HG03135 (cell line): ENCODE results near the gene FAM90A1.
A peak's percentile ranks its signal among the peaks of the same experiment; 100 is the strongest.
"Not testable (repeated sequence)": the region's sequence is repeated elsewhere in the genome, so short reads cannot be mapped to it uniquely, and the experiment has no call there.

Source experiments
- ATAC-seq: cut with Tn5 transposase; IDR thresholded peaks from one replicate; pipeline ENCODE4 v1.9.1; 2021; ENCODE audit warnings: mild to moderate bottlenecking, moderate library complexity; ENCODE audit not compliant: unreplicated experiment

FAM90A1 gene, protein sequence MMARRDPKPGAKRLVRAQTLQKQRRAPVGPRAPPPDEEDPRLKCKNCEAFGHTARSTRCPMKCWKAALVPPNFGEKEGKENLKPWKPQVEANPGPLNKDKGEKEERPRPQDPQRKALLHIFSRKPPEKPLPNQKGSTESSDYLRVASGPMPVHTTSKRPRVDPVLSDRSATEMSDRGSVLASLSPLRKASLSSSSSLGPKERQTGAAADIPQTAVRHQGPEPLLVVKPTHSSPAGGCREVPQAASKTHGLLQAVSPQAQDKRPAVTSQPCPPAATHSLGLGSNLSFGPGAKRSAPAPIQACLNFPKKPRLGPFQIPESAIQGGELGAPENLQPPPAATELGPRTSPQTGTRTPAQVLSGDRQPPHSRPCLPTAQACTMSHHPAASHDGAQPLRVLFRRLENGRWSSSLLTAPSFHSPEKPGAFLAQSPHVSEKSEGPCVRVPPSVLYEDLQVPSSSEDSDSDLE

DNA sequence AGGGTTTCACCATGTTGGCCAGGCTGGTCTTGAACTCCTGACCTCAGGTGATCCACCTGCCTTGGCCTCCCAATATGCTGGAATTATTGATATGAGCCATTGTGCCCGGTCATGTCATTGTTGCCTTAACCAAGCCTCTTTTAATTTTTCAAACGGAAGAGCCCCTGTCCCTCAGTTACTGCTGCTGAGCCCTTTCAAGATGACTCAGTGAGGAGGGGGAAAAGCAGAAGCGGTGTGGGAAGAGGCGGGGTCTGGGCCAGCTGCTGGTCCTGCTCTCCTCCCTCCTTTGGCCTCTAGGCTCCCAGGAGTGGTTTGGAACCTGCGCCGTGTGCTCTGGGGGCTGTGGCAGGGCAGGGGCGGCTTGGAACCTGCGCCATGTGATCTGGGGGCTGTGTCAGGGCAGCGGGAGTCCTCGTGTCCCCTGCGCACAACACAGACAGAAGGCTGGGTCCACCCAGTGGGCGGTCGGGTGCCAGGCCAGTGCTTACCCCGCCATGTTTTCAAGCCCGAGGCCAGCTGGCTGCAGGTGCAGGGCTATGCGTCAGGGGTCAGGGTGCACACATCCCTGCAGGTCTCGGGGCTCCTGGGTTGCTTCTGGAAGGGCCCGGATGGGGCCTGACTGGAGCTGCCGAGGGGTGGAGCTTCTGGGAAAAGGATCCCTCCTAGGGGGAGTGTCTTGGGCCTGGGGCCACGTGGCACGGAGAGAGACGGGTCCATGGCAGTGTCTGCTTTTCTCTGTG lies at the start of gene FAM90A1:
FAM90A1 (minus strand) TSS at position 627 of the 740 bp plus-strand sequence. CDS start 2,786 bp downstream, outside the sequence.
- not testable (repeated sequence) for ATAC-seq

DNA sequence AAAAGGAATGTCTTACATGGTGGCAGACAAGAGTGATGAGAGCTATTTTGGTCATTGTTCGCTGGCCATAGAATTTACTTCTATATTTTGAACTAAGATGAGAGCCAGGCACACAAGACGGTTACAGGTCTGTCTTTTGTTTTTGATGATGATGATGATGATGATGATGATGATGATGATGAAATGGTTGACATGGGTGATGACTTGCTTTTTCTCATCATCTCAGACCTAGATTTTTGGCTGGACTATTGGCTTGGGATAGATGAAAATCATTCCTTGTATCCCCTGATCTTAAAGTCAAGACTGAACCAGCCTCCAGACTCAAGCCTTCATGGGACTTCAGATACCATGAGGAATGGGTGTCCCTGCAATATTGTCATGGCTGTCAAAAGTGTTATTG lies 49.0 kb upstream of the FAM90A1 start:
- not testable (repeated sequence) for ATAC-seq

DNA sequence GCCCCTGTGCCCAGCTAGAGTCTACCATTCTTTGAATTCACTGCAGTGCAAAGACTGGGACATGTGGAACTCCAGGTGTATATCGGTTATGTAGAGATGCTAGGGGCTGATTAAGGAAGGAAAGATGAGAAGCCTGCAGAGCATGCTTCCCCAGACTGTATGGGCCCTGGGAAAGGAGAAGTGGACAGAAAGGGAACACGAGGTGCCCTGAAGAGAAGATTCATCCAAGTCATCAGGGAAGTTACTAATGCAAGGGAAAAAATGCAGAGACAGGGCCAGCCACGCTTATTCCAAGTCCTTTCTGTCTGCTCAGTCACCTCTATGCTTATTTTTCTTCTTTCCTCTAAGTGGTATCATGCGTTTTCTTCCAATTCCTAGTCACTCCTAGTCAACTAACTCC lies 39.3 kb upstream of the FAM90A1 start:
- ATAC-seq: not testable (repeated sequence)

DNA sequence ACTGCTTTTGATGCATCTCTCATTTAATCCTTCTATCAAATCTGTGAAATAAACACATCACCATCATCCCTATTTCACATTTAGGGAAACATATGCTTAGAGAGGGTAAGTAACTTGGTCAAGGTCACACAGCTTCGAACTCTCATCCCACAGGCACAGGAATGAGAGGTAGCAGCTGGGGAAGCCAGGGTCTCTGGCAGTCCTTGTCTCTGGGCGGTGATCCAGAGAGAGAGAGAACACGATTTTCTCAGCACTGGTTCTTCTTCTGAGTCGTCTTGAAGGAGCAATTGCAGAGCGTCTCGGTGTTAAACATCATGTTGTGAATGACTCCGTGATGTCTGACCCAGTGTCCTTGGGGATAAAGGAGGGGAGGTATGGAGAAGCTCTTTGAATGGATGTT lies 36.8 kb upstream of the FAM90A1 start:
- ATAC-seq: not testable (repeated sequence)

DNA sequence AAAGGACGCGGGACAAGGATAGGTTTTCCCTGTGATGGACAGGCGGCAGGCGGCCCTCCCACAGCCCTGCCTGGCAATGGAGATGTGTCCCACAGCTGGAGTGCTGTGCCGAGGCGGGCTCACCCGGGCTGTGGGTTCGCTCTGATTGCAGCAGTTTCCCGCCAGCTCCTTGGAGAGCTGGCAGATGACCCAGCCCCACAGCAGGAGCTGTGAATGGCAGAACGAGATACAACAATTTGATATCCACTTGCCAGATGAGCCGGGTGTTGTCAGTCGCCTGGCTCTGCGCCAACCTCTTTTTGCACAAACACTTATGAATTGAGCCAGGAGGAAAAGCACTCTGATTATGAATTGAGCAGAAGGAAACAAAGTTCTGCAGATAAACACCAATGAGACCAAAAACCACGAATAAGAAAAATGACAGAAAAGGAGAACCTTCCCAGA lies 33.7 kb upstream of the FAM90A1 start:
- ATAC-seq: not testable (repeated sequence)

DNA sequence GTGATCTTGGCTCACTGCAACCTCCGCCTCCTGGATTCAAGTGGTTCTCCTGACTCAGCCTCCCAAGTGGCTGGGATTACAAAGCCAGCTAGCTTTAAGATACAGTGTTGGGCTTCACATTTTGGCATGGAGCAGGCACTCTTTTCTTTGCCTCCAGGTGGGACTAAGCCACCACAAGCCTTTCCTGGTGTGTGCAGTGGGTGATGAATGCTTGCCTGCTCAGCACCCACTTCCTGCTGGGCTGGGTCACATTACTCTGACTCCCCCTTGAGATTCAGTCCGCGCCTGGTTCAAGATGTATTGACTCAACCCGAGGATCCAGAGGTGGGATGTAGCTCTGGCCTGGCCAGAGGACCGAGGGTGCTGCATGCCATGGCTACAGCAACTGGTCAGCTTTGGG lies 28.9 kb upstream of the FAM90A1 start:
- not testable (repeated sequence) for ATAC-seq

DNA sequence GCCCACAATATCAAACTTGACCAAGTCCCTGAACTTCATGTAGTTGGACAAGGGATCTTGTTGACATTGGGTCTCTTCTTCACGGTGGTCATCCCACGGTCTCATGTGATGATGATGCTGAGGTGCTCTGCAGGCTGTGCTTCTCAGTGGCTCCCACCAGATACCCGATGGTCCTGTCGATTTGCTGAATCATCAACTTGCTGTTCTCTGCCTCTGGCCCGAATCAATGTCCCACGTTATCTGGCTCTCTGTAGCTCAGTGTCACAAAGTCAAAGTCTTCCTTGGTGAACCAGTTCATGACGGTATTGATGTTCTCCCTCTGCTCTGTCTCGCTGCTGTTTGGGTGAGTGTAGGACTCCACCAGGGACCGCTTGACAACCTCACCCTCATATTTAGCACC lies 27.3 kb upstream of the FAM90A1 start:
- ATAC-seq: not testable (repeated sequence)

DNA sequence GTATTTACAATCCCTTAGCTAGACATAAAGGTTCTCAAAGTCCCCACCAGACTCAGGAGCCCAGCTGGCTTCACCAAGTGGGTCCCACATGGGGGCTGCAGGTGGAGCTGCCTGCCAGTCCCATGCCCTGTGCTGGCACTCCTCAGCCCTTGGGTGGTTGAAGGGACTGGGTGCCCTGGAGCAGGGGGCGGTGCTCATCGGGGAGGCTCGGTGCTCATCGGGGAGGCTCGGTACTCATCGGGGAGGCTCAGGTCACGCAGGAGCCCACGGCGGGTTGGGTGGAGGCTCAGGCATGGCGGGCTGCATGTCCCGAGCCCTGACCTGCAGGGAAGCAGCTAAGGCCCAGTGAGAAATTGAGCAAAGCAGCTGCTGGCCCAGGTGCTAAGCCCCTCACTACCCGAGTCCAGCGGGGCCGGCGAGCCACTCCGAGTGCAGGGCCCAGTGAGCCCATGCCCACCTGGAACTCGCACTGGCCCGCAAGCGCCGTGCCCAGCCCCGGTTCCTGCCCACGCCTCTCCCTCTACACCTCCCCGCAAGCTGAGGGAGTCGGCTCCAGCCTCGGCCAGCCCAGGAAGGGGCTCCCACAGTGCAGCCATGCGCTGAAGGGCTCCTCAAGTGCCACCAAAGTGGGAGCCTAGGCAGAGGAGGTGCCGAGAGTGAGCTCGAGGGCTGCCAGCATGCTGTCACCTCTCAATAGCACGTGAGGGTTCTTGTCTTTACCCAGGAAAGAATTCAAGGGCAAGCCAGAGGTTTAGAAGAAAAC lies 24.8 kb upstream of the FAM90A1 start:
- not testable (repeated sequence) for ATAC-seq

DNA sequence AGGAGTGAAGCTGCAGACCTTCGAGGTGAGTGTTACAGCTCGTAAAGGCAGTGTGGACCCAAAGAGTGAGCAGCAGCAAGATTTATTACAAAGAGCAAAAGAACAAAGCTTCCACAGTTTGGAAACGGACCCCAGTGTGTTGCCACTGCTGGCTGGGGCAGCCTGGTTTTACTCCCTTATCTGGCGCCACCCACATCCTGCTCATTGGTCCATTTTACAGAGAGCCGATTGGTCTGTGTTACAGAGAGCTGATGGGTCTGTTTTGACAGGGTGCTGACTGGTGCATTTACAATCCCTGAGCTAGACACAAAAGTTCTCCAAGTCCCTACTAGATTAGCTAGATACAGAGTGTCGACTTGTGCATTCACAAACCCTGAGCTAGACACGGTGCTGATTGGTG lies 24.2 kb upstream of the FAM90A1 start:
- not testable (repeated sequence) for ATAC-seq

DNA sequence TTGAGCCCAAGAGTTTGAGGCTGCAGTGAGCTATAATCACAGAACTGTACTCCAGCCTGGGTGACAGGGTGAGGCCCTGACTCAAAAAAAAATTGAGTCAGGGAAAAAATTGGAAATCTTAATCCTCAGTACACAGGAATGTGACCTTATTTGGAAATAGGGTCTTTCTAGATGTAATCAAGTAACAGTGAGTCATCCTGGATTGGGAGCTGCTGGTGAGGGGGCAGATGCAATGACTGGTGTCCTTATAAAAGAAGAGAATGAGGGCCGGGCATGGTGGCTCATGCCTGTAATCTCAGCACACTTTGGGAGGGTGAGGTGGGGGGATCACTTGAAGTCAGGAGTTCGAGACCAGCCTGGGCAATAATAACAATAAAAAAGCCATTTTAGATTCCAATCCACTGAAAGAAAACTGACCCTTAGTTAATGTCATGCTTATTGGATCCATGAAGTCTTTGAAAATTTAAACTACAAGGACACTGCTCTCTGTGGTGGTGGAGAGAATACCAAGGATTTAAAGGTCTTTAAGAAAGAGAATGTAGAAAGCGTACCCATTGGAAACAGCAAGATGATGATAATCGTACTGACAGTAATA lies 19.6 kb upstream of the FAM90A1 start:
- not testable (repeated sequence) for ATAC-seq

DNA sequence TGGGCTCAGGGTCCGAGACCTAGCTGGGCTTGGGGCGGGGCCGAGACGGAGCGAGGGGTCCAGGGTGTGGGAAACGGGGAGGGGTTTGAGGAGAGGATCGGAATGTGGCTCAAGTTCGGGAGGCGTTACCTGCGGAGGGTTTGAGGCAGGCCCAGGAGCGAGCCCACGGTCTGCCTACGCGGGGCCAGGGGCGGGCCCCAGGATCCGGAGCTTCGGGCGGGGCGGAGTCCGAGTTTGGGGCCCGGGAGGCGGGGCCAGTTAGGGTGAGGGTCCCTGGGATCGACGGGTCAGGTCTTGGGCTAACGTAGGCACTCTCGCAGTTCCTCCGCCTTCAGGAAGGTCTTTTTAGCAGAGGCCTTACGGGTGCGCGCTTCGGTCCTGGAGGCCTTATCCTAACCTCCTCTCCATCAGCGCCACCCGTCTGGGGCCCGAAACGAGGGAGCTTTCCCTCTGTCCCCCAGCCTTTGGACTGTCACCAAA lies 16.3 kb upstream of the FAM90A1 start:
- not testable (repeated sequence) for ATAC-seq

DNA sequence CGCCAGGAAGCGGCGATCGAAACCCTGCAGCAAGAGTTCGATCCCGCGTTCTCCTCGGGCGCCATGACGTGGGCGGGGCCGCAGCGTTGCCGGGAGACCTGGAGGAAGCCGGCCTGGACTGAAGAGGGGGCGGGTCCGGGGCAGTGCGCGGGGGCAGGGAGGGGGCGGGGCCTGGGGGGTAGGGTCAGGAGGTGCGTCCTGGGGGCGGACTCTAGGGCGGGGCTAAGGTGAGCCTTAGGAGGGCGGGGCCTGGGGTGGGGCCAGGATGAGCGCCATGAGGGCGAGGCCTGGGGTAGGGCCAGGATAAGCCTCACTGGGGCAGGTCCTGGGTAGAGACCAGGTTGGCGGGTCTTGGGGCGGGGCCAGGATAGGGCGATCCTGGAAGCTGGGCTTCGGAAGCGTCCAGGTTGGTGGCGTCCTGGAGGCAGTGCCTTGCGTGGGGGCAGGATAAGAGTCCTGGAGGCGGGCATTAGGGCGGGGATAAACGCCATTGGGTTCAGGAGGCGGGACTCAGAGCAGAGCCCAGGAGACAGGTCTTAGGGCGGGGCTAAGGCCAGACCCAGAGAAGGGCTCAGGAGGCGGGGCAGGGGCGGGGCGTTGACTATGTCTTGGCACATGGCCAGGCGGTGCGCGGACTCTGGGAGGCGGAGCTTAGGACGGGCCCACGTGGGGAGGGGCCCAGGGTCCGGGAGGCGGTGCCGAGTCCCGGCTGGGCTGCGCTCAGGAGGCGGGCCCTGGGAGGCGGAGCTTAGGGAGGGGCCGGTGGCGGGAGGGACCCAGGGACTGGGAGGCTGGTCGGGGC lies 15.7 kb upstream of the FAM90A1 start:
- ATAC-seq: peak; percentile 93

DNA sequence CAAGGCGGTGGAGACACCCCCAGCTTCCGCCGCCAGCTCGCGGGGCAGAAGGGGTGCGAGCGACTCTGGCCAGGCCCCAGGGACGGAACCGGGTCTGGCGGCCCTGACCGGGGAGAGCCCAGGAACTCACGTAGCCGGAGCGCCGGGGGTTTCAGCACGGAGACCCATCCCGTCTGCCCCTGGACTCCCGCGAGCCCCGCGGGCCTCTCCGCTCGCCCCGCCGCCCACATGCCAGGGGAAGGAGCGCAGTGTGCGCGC lies 15.1 kb upstream of the FAM90A1 start:
- ATAC-seq: not testable (repeated sequence)

DNA sequence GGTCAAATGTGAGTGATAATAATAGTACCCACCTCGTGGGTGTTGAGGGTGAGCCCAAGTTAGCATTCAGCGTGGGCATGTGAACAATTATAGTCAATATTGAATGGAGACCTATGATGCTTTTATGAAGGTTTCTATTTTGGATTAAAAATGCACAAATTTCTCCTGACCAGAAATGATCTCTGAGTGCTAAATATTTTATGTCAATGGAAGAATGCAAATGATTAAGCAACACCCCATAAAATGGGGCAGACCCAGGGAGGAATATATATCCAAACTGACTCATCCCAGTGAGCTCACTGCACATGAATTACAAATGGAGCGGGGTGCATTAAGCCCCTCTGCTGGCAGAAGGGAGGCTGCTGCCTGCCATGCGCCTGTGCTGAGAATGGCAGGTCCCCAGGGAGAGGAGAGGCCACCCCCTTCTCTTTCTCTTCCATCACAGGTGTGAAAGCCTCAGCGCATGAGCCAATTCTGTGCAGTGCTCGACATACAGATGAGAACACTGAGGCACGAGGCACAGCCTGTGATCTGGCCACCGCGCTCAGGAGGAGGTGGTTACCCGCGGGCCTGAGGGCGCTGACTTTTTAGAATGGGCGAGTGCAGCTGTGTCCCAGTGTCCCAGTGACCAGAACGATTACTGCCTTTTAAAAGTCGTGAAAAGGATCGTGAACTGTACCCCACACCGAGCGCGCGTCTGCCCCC lies 14.7 kb upstream of the FAM90A1 start:
- ATAC-seq: peak; percentile 16

DNA sequence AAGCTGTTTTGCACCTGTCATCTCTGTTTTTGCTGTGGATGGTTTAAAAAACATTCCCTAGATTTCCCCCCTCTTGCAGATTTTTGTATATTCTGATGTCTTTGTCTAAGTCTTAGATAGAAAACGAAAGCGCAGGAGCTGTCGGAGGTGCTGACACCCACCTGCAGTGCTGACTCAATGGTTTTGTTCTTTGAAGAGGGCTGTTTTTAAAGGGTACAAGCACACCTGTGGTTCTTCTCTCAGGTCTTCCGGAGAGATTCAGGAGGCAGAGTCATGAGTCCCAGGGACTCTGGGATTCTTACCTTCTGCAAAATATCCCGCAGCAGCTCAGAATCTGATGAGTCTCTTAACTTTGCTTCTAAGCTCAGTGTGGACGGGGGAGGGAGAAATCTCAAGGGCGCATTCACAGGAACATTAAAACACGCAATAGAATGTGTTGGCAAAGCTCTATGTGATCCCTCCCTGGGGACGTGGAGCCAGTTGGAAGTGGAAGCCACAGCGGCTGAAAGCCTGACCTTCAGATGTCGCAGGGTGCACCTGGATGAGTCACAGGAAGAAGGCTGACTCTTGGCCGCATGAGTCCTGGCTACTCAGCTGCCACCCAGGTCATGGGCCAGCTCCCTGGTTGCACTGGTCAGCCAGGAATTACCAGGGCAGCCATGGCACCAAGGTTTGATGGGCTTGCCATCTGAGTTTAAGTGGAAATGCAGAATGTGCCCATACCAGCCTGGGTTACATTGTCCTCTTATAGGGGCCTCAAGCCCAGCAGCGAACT lies 13.1 kb upstream of the FAM90A1 start:
- ATAC-seq: not testable (repeated sequence)

DNA sequence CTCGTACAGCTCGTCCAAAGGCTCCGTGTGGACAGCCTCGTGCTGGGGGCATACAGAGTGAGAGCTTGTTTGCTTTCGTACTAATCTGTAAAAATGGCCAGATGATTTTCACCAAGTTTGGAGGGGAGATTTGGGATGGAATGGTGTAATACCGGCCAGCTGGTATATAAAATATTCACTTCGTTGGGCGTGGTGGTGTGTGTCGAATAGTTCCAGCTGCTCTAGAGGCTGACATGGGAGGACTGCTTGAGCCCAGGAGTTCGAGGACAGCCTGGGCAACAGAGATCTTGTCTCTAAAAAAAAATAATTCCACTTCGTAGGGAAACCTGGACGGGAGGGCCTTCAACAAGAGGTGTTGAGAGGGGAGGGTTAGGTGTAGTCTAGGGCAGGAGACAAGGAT lies 9.6 kb upstream of the FAM90A1 start:
- not testable (repeated sequence) for ATAC-seq

DNA sequence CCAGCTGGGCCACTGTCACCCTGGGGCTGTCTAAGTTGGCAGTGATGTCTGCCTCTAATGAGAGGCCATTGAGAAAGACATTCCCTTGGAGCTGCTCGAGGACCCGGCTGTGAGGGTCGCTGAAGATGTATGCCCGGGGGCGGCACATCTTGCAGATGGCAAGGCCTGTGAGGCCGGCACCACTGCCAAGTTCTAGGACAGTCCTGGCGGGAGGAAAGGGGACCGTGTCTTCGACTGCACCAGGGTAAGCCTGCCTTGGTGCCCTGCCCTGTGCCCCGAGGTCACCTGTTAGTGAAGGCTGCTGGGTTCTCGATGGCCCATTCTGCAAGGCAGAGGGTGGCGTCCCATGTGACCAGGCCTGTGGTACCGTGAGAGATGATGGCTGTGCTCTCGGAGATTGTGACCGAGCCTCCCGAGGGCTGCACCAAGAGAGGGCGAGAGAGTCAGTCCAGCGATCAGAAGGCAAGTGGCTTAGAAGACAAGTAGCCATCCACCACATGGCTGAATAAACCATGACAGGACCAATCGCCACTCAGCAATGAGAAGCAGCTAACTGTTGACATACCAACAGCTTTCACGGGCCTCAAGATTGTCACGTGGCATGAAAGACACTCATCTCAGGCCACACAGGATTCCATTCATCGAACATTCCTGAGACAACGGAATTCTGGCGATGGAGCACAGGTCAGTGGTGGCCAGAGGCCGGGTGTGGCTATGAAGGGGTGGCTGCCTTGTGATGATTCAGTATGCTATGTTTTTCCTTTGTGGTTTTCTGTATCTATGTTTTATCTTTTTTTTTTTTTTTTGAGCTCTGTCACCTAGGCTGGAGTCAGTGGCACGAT lies 8.1 kb upstream of the FAM90A1 start:
- ATAC-seq: not testable (repeated sequence)

DNA sequence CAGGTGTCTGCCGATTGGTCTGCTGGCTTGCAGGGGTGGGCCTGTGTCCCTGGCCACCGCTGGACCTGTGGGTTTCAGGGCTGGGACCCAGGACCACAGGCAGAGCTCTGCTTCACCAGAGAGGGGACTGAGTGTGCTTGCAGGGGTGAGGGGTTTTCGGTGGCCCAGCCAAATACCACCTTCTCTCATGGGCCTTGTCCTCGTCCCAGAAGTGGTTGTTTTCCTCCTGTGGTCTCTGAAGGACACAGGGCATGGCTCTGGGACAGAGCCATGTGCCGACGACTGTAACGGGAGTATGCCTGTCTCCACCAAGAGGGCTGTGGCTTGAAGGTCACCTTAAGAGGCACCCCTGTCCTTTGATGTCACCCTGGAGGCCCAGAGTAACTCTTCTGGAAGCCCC lies 7.3 kb upstream of the FAM90A1 start:
- ATAC-seq: not testable (repeated sequence)
